SW480 (cell line): ENCODE data around the gene TUT4.
"Not testable (repeated sequence)": the region's sequence is repeated elsewhere in the genome, so short reads cannot be mapped to it uniquely, and the experiment has no call there.

Source experiments
- DNase-seq: peaks from one replicate; pipeline ENCODE4 v3.0.0-alpha.2; 2016; ENCODE audit warnings: low spot score

The TUT4 gene

GRCh38 chr1:52552505-52553361 is at the start of gene TUT4:
Gene TUT4, minus strand, starts transcription at chr1:52553092. Its CDS starts 26,812 bp downstream, at chr1:52526280.
- DNase-seq, result peak; percentile 85

DNA sequence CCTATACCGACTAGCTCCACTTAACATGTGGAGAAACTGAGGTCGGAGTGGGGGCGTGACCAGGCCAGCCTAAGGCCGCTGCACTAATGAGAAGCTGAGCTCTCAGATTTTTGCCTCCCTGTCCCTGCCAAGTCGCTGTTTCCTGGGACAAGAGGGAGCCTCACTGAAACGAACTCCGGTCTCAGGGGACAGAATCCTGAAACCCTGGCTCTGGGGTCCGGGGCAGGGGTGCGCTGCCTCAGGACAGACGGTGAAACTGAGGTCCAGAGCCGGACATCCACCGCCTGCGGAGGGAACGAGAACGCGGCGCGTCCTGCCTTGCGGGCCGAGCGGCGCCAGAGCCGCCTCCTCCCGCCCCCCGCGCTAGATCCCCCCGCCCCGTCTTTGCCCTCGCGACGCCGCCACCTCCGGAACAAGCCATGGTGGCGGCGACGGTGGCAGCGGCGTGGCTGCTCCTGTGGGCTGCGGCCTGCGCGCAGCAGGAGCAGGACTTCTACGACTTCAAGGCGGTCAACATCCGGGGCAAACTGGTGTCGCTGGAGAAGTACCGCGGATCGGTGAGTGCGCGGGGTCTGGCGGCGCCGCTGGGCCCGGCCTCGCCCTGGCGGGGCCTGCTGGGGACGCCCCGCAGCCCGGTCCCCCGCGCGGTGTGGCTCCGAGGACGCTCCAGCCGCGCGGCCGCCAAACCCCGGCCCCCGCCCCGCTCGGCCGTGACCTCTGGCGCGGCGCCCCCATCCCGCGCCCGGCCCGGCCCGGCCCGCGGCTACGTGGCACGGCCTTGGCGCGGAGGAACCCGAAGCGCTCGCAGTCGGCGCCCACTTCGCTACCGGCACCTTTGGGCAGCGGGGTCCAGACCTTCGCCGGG is 49.3 kb upstream of the TUT4 start, which contains the start of gene GPX7:
GPX7 (plus strand) TSS at position 381 of the 865 bp plus-strand sequence; CDS start at position 420, 39 bp downstream.
- peak; percentile 8 for DNase-seq

GRCh38 chr1:52601519-52601918 is 48.6 kb upstream of the TUT4 start:
- no peak for DNase-seq

- DNase-seq, result no peak
Observed at GRCh38 chr1:52600533-52601179, 47.8 kb upstream of the TUT4 start.

DNA sequence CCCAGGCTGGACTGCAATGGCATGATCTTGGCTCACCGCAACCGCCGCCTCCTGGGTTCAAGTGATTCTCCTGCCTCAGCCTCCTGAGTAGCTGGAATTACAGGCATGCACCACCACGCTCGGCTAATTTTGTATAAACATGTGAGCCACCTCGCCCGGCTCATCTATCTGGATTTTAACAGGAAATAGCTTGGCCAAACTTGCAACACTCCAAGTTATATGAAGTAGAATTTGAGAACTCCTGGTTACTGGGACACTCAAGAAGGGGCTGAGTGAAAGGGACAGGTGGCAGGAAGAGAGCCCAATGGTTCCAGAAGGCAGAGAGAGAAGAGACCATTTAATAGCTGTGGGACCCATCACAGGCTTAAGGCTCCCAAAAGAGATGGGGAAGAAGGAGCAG is 46.3 kb upstream of the TUT4 start:
- DNase-seq, result no peak

DNA sequence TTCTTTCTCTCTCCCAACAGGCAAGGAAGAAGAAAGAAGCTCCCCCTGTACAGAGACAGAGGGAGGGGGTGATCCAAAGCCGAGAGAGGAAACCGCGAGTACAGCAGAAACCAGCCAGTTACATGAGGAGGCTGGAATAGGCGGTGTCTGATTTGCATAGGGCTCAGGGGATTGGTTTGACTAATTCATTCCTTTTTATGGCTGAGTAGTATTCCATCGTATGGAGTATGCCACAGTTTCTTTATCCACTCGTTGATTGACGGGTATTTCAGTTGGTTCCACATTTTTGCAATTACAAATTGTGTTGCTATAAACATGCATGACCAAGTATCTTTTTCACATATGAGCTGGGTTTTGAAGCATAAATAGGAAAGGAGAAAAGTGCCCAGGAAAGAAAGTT is 45.8 kb upstream of the TUT4 start:
- DNase-seq, result no peak

DNA sequence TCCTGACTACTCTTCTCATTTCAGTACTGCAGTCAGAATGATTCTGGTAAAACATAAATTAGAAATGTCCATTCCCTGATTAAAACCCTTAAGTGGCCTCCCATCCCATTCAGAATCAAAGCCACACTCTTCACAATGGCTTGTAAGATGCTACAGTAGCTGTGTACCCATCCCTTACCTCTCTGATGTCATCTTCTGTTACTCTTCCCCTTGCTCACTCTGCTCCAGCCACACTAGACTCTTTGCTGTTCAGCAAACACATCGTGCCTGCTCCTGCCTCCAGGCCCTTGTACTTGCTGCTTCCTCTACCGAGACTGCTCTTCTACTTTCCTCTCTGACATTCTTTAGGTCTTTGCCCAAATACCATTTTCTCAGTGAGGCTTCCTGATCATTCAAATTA is 45.0 kb upstream of the TUT4 start:
- no peak for DNase-seq

DNA sequence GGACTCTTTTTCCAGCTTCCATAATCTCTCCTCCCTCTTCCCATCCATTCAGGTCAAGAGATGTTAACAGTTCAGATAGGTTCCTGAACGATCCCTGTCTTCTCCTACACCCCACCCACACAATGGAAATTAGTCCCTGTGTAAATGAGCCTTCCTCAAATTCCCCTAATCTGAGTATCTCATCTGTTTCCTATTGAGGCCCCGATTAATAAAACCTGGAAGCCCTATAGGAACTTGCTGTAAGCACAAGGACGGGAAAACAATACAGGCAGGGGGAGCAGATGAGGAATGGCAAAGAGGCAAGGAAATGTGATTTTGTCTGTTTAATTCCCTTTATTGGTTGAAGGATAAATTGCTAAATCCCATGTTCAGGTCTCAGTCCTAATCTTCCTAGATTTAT is 42.2 kb upstream of the TUT4 start:
- no peak for DNase-seq

- DNase-seq, result no peak
Observed at GRCh38 chr1:52593495-52593894, 40.6 kb upstream of the TUT4 start.

- DNase-seq, result no peak
Observed at GRCh38 chr1:52592637-52593323, 39.9 kb upstream of the TUT4 start.

DNA sequence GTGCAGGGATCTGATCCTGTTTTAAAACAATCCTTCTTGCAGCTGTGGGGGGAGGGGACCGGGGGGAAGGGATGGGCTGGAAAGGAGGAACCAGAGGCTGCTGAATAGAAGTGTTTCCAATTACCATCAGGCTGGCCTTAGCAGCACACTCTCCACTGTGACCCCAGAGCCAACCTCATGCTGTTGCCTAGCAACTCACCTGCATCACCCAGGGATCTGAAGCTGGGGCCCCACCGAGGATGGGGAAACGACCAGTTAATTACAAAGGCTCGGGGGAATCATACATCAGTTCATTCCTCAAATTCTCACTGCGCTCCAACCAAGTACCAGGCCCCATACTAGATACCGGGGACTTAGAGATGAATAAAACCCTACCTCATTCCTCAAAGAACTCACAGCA is 37.4 kb upstream of the TUT4 start:
- no peak for DNase-seq

GRCh38 chr1:52588535-52588934 is 35.6 kb upstream of the TUT4 start:
- DNase-seq, result no peak

DNA sequence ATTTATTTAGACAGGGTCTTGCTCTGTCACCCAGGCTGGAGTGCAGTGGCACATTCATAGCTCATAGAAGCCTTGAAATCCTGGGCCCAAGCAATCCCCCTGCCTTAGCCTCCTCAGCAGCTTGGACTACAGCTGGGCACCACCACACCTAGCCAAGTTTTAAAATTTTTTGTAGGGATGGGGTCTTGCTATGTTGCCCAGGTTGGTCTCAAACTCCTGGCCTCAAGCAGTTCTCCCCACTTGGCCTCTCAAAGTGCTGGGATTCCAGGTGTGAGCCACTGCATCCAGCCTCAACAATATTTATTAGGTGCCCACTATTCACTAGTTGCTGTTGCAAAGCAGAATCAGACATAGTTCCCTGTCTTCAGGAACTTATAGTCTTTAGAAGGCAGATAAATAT is 35.1 kb upstream of the TUT4 start:
- no peak for DNase-seq

DNA sequence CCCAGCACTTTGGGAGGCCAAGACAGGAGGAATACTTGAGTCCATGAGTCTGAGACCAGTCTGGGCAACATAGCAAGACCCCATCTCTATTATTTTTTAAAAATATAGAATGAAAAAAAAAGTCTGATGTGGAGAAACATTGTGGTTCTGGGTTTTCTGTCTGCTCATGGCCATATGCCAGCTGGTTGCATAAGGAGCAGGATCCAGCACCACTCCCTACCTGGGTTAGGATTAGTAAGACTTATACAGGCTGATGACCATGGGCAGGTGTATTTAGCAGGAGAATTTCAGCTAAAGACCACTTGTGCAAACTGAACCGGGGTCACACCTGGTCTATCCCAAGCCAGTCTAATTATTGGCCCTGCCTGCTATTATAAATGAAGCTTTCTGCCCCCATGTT is 32.6 kb upstream of the TUT4 start:
- DNase-seq, result no peak

GRCh38 chr1:52582116-52582696 is 29.3 kb upstream of the TUT4 start:
- no peak for DNase-seq

- DNase-seq, result no peak
Observed at GRCh38 chr1:52580283-52580682, 27.4 kb upstream of the TUT4 start.

DNA sequence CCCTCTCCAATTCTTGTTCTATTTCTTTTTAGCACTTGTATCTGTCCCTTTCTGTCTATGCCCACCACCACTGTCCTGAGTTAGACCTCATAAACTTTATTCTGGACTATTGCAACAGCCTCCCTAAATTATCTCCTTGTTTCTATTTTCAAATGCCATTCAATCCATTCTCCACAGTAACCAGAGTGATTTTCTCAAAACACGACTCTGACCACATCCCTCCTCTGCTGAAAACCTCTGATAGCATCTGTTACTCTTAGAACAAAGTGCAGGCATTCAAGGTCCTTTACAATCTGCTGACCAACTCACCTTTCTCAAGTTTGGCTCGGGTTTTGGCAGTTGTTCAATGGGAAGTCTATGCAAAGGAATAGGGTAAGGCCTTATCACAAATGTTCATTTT is 26.5 kb upstream of the TUT4 start:
- DNase-seq, result no peak

DNA sequence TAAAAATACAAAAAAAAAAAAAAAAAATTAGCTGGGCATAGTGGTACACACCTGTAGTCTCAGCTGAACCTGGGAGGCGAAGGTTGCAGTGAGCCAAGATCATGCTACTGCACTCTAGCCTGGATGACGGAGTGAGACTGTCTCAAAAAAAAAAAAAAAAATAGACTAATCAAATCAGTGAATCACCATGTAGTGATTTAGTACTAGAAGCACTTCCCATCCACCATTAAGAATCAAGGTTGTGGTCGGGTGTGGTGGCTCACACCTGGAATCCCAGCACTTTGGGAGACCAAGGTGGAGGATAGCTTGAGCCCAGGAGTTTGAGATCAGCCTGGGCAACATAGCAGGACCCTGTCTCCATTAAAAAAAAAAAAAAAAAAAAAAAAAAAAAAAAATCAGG is 25.2 kb upstream of the TUT4 start:
- DNase-seq, result not testable (repeated sequence)

DNA sequence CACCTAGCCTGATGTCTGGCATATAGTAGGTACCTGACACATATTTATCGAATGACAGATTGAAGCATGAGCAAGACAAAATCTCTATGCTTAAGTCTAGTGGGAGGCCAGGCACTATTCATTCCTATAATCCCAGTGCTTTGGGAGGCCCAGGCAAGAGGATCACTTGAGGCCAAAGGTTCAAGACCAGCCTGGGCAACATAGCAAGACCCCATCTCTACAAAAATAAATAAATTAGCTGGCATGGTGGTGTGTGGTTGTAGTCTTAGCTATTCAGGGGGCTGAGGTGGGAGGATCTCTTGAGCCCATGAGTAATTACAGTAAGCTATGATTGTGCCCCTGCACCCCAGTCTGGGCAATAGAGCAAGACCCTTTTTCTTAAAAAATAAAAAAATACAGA is 23.2 kb upstream of the TUT4 start:
- no peak for DNase-seq

- DNase-seq, result no peak
Observed at GRCh38 chr1:52574594-52574993, 21.7 kb upstream of the TUT4 start.

DNA sequence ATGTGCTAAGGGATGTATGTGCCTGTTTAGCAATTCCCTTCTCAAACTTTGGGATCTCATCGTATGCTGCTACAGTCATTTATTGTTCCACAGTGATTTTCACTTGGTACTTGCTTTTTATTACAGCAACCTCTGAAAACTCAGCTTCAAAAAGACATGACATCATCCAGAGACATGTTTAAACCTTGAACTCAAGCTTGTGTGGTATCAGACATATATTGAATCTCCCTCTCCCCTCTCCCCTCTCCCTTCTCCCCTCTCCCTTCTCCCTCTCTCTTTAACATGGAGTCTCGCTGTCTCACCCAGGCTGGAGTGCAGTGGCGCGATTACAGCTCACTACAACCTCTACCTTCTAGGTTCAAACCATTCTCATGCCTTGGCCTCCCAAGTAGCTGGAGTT is 19.5 kb upstream of the TUT4 start:
- DNase-seq, result no peak

DNA sequence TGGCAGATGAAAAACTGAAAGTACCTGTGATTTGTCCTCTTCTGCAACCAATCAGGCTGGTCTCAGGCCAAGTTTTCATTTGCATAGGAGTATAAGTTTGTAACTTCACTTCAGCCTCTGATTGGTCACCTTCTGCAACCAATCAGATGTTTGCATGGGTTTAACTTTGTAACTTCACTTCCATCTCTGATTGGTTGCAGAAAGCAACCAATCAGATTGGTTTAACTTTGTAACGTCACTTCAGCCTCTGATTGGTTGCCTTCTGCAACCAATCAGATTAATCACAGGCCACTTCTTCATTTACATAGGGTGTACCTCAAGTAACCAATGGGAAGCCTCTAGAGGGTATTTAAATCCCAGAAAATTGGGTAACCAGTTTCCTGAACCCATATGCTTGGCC is 18.9 kb upstream of the TUT4 start:
- DNase-seq, result peak; percentile 16
